ENCODE data around the gene BBLN.
"Not testable (repeated sequence)": the region's sequence is repeated elsewhere in the genome, so short reads cannot be mapped to it uniquely, and the experiment has no call there.

BBLN gene

DNA sequence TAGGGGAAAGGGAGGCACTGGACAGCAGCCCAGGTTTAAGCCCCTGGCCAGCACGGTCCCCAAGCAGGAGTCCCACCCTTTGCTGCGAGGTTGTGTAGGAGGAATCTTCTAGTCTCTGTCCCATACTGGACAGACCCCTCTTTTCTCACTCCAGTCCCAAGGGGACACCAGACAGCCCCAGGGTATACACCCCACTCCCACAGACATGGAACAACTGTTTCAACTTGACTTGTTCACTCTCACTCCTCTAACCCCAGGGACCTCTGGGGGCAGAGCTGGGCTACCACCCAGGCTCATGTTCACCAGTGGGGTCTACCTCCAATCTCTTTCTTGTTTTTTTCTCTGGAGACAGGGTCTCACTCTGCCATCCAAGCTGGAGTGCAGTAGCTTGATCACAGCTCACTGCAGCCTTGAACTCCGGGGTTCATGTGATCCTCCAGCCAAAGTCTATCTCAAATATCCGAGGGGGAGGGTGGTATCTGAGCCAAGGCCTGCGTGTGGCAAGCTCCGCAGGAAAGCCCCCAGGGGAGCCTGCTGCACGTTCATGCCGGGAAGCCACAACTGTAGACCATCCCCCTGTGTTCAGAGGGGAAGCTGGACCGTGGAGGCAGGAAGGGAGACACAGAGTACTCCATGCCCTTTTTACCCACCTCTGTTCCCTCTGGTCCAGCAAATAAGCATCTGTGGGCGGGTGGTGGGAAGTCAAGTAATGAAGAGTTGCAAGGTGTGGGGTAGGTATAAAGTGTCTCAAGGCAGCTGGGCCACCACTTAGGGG lies 34.3 kb upstream of the BBLN start:
- H3K9me3 ChIP-seq (ENCODE audit: control insufficient read depth in 2 of 2, low read length in 2 of 2): no peaks in the 10 kb centered on the region
- no peak overlapping the region for H3K27ac ChIP-seq (ENCODE audit: low read length)
- peak overlapping the region in 1 of 2 donors; percentile 29 for H3K9ac ChIP-seq (ENCODE audit: low read length in 2 of 2)
- H3K4me1 ChIP-seq (ENCODE audit: control insufficient read depth, insufficient read depth, low read length): peaks cover 34% of the 10 kb centered on the region
- peaks cover 6 to 7% of the 10 kb centered on the region in 2 donors for H3K36me3 ChIP-seq (ENCODE audit: control insufficient read depth in 2 of 2, insufficient read depth in 2 of 2, low read length in 2 of 2)
- H3K4me3 ChIP-seq (ENCODE audit: low read length in 2 of 2): peak overlapping the region in 1 of 2 donors; percentile 44
- H3K27me3 ChIP-seq (ENCODE audit: control insufficient read depth in 1 of 2, insufficient read depth in 2 of 2, low read length in 2 of 2): no peaks in the 10 kb centered on the region

DNA sequence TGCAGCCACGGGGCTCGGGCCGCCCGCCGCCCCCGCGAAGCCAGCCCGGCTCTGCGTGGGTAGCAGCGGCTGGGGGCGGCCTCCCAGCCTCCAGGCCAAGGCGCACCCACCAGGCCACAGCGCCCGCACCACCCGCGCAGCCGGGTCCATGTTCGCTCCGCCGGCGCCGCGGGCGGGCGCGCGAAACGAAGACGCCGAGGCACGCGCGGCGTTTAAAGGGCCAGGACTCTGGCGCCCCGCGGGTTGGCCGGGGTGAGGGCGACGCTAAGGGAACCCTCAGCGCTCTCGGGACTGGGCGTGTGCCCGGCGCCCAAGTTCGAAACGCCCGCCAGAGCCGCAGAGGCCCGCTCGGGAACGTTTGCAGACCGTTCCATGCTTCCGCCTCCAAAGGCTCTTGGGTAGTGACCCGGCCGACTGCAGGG lies 32.5 kb upstream of the BBLN start, which contains the start of gene PTGES2:
TSS of gene PTGES2 (minus strand) at position 162 of the 422 bp plus-strand sequence. CDS start at position 150, 12 bp downstream.
- no peaks in the 10 kb centered on the region for H3K27me3 ChIP-seq (ENCODE audit: control insufficient read depth in 1 of 2, insufficient read depth in 2 of 2, low read length in 2 of 2)
- H3K9ac ChIP-seq (ENCODE audit: low read length in 2 of 2): peak within 1 kb of the TSS; percentile 75 to 86
- H3K4me1 ChIP-seq (ENCODE audit: control insufficient read depth, insufficient read depth, low read length): peaks cover 34% of the 10 kb centered on the region
- H3K36me3 ChIP-seq (ENCODE audit: control insufficient read depth in 2 of 2, insufficient read depth in 2 of 2, low read length in 2 of 2): peaks cover 3 to 7% of the 10 kb centered on the region in 2 donors
- peak within 1 kb of the TSS; percentile 93 for H3K27ac ChIP-seq (ENCODE audit: low read length)
- no peaks in the 10 kb centered on the region for H3K9me3 ChIP-seq (ENCODE audit: control insufficient read depth in 2 of 2, low read length in 2 of 2)
- H3K4me3 ChIP-seq (ENCODE audit: low read length in 2 of 2): peak within 1 kb of the TSS; percentile 81 to 94

DNA sequence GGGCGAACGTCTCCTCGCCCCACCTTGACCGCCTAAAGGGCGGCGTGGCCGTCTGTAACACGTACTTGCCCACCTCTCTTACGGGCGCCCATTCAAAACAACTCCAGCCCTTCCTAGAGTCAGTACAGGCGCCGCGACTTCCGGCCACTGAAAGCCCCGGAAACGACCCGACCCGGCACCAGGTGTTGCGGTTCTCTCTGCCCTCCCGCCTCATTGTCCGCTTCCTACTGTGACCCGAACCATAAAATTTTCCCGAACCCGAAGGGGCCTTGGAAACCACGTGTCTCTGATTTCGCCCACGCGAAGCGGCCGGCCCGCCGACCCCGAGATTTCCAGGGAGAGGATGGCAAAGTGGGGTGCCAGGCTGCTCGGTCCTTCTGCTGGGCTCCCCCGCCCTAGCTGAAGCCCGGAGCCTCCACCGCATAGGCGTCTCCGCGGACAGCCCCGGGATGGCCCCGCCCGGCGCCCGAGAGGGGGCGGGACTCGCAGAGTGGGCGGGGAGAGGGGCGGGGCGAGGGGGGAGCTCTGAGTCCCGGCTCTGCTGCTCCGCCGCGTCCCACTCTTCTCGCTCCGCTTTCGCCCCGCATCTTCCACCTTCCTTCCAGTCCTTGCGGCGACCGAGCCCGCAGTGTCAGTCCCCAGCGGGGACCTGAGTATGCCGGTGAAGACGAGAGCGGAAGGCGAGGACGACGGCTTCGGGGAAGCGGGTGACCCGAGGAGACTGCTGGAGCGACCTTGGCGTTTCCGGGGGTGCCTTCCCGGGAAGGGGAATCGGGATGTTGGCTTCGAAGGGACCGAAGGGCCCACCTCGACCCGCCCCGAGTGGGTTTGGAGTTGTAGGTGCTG lies 31.9 kb upstream of the BBLN start:
- Histone ChIP-seq H3K4me1 (ENCODE audit: control insufficient read depth, insufficient read depth, low read length) (peaks cover 34% of the 10 kb centered on the region), H3K9me3 (ENCODE audit: control insufficient read depth in 2 of 2, low read length in 2 of 2) (no peaks in the 10 kb centered on the region), H3K9ac (ENCODE audit: low read length in 2 of 2) (peak overlapping the region; percentile 75 to 82), H3K27ac (ENCODE audit: low read length) (peak overlapping the region; percentile 93), H3K36me3 (ENCODE audit: control insufficient read depth in 2 of 2, insufficient read depth in 2 of 2, low read length in 2 of 2) (peaks cover 0 to 3% of the 10 kb centered on the region in 2 donors), H3K4me3 (ENCODE audit: low read length in 2 of 2) (peak overlapping the region; percentile 81 to 94), H3K27me3 (ENCODE audit: control insufficient read depth in 1 of 2, insufficient read depth in 2 of 2, low read length in 2 of 2) (no peaks in the 10 kb centered on the region)

DNA sequence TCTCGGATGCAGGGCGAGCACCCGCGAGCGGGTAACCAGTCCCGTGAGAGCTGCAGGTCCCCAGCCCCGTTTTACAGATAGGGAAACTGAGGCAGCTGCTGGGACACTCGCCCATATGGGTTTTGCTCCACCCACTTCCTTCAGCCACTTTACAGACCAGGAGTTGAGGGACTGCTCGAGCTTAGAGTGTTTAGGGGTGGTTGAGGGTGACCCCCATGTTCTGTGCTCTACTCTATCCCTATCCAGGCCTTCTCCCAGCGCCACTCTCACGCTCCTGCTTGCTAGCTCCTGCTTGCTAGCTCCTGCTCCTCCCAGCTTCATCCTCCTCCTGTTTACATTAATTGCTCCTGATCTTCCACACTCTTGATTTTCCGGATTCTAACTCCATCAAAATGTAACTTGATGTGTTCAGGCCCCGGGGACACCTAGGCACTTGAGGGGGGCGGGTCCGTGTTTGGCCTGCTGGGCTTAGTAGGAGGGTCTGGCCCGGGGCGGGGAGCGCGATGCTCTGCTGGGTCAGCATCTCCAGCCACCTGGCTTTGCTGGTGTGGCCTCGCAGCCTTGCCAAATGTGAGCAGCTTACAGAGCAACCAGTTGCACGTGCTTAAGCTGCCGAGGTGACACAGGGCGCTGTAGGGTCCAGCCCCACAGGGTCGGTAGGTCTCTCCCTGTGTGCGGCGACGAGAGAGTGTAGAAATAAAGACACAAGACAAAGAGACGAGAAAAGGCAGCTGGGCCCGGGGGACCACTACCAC lies 31.1 kb upstream of the BBLN start:
- H3K36me3 ChIP-seq (ENCODE audit: control insufficient read depth in 2 of 2, insufficient read depth in 2 of 2, low read length in 2 of 2): peaks cover 0 to 3% of the 10 kb centered on the region in 2 donors
- H3K4me3 ChIP-seq (ENCODE audit: low read length in 2 of 2): peak overlapping the region; percentile 81 to 94
- H3K4me1 ChIP-seq (ENCODE audit: control insufficient read depth, insufficient read depth, low read length): peaks cover 34% of the 10 kb centered on the region
- peak overlapping the region; percentile 93 for H3K27ac ChIP-seq (ENCODE audit: low read length)
- H3K9me3 ChIP-seq (ENCODE audit: control insufficient read depth in 2 of 2, low read length in 2 of 2): no peaks in the 10 kb centered on the region
- H3K9ac ChIP-seq (ENCODE audit: low read length in 2 of 2): peak overlapping the region; percentile 75
- H3K27me3 ChIP-seq (ENCODE audit: control insufficient read depth in 1 of 2, insufficient read depth in 2 of 2, low read length in 2 of 2): no peaks in the 10 kb centered on the region

DNA sequence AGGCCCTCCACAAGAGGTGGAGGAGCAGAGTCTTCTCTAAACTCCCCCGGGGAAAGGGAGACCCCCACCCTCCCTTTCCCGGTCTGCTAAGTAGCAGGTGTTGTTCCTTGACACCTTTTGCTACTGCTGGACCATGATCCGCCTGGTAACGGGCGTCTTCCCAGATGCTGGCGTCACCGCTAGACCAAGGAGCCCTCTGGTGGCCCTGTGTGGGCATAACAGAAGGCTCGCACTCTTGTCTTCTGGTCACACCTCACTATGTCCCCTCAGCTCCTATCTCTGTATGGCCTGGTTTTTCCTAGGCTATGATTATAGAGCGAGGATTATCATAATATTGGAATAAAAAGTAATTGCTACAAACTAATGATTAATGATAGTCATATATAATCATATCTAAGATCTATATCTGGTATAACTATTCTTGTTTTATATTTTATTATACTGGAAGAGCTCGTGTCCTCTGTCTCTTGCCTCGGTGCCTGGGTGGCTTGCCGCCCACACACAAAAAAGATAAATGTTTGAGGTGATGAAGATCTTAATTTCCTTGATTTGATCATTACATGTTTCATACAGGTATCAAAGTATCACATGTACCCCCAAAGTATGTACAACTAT lies 30.0 kb upstream of the BBLN start:
- not testable (repeated sequence) for H3K27ac ChIP-seq (ENCODE audit: low read length); H3K27me3 ChIP-seq (ENCODE audit: control insufficient read depth in 1 of 2, insufficient read depth in 2 of 2, low read length in 2 of 2); H3K9me3 ChIP-seq (ENCODE audit: control insufficient read depth in 2 of 2, low read length in 2 of 2); H3K36me3 ChIP-seq (ENCODE audit: control insufficient read depth in 2 of 2, insufficient read depth in 2 of 2, low read length in 2 of 2); H3K9ac ChIP-seq (ENCODE audit: low read length in 2 of 2); H3K4me3 ChIP-seq (ENCODE audit: low read length in 2 of 2)
- peaks cover 31% of the 10 kb centered on the region for H3K4me1 ChIP-seq (ENCODE audit: control insufficient read depth, insufficient read depth, low read length)

DNA sequence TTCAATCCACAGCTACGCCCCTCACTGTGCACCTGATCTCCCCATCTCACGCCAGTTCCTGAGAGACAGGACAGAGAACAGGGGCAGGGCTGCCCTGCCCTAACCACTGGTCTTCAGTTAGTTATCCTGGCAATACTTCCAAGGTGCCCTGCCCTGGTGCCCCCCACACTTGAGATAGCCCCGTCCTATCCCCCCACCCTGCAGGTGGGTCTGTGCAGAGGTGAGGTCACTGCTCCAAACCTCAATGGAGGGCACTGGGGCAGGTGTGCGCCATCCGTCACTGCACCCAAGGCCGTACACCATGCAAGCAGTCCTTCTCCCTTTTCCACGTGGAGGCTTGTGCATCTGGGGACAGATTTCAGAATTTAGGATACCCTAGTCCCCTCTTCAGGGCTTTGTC lies 29.4 kb upstream of the BBLN start:
- H3K4me3 ChIP-seq (ENCODE audit: low read length in 2 of 2); H3K27ac ChIP-seq (ENCODE audit: low read length); H3K9ac ChIP-seq (ENCODE audit: low read length in 2 of 2); H3K36me3 ChIP-seq (ENCODE audit: control insufficient read depth in 2 of 2, insufficient read depth in 2 of 2, low read length in 2 of 2); H3K9me3 ChIP-seq (ENCODE audit: control insufficient read depth in 2 of 2, low read length in 2 of 2); H3K27me3 ChIP-seq (ENCODE audit: control insufficient read depth in 1 of 2, insufficient read depth in 2 of 2, low read length in 2 of 2): not testable (repeated sequence)
- peaks cover 25% of the 10 kb centered on the region for H3K4me1 ChIP-seq (ENCODE audit: control insufficient read depth, insufficient read depth, low read length)

DNA sequence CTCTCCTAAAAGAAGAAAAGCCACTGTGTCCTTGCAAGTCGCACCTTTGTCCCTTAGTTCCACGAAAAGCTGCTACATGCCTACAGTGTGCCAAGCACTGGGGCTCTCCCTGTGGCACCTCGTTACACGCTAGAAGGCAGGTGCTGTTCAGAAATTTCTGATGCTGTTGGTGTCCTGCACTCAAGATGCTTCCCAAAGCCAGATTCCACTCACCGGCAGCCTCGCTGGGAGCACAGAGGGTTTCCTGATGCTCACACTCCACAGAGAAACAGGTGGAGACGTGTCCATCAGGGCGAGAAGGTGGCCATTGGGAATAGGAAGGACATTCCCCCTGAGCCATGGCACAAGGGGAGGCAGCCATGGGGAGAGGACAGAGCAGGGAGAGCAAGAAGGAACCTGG lies 28.7 kb upstream of the BBLN start:
- not testable (repeated sequence) for H3K9me3 ChIP-seq (ENCODE audit: control insufficient read depth in 2 of 2, low read length in 2 of 2); H3K36me3 ChIP-seq (ENCODE audit: control insufficient read depth in 2 of 2, insufficient read depth in 2 of 2, low read length in 2 of 2); H3K4me3 ChIP-seq (ENCODE audit: low read length in 2 of 2); H3K9ac ChIP-seq (ENCODE audit: low read length in 2 of 2); H3K27me3 ChIP-seq (ENCODE audit: control insufficient read depth in 1 of 2, insufficient read depth in 2 of 2, low read length in 2 of 2); H3K27ac ChIP-seq (ENCODE audit: low read length)
- H3K4me1 ChIP-seq (ENCODE audit: control insufficient read depth, insufficient read depth, low read length): peaks cover 18% of the 10 kb centered on the region

DNA sequence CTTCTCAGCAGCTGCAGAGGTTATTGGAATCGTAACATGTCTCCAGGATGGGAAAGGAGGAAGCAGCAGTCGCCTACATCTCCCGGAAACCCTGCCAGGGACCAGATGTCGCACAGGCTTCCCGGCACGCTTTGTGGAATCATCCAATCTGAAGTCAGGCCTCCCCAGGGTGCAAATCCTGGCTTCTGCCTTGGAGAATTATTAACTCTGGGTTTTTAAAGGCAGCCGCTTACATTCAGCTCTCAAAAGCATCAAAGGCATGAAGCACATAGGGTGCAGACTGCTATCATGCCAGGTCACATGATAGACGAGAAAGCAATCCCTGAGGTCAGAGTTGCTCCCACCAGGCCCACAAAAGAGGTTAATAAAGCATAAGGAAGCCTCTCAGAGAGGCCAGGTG lies 27.9 kb upstream of the BBLN start:
- not testable (repeated sequence) for H3K9ac ChIP-seq (ENCODE audit: low read length in 2 of 2); H3K36me3 ChIP-seq (ENCODE audit: control insufficient read depth in 2 of 2, insufficient read depth in 2 of 2, low read length in 2 of 2); H3K27ac ChIP-seq (ENCODE audit: low read length); H3K4me3 ChIP-seq (ENCODE audit: low read length in 2 of 2); H3K9me3 ChIP-seq (ENCODE audit: control insufficient read depth in 2 of 2, low read length in 2 of 2); H3K27me3 ChIP-seq (ENCODE audit: control insufficient read depth in 1 of 2, insufficient read depth in 2 of 2, low read length in 2 of 2)
- peaks cover 11% of the 10 kb centered on the region for H3K4me1 ChIP-seq (ENCODE audit: control insufficient read depth, insufficient read depth, low read length)

DNA sequence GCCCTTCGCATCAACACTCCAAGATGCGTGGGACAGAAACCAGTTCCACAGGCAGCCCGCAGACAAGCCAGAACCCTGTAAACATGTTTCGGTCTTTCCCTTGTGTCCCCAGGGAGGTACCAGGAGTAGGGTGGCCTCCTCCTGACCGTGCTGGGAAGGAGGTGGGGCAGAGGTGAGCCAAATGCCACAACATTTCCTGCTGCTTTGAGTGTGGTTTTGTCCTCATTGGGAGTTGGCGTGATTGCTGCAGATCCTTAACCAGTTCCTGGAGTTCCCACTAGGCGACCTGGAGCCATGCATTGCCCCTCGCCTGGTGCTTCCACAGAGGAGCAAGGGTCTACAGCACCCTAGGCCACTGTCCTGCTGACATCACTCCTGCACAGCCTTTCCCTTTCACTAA lies 24.5 kb upstream of the BBLN start:
- not testable (repeated sequence) for H3K9me3 ChIP-seq (ENCODE audit: control insufficient read depth in 2 of 2, low read length in 2 of 2); H3K4me3 ChIP-seq (ENCODE audit: low read length in 2 of 2); H3K27ac ChIP-seq (ENCODE audit: low read length); H3K27me3 ChIP-seq (ENCODE audit: control insufficient read depth in 1 of 2, insufficient read depth in 2 of 2, low read length in 2 of 2); H3K36me3 ChIP-seq (ENCODE audit: control insufficient read depth in 2 of 2, insufficient read depth in 2 of 2, low read length in 2 of 2); H3K4me1 ChIP-seq (ENCODE audit: control insufficient read depth, insufficient read depth, low read length); H3K9ac ChIP-seq (ENCODE audit: low read length in 2 of 2)

All from stomach smooth muscle (tissue), 2 donors.